Esophagus muscularis mucosa (tissue), 4 donors: ENCODE measurements around the gene PAPLN. TPM values are rescaled to one million over a fixed set of nuclear protein-coding genes. Genes with fewer than 3 reads are reported as not detected.

Source experiments
- DNase-seq: peaks from one replicate; pipeline ENCODE4 v3.0.0-alpha.2; 2017; ENCODE audit errors: extremely low spot score
- H3K27ac ChIP-seq, 4 donors: fragments of 200-600 bp; sonication (generic); replicated peaks in 1 of 4; 1 replicate in 3 of 4; 2 replicates in 1 of 4; pipeline ENCODE4 v1.5.1; 2016 to 2019; ENCODE audit warnings: mild to moderate bottlenecking in 1 of 4
- H3K27me3 ChIP-seq, 4 donors: fragments of 200-600 bp; sonication (generic); one replicate each; pipeline versions ENCODE4 v1.5.1 to v1.6.0; 2016 to 2019
- H3K36me3 ChIP-seq, 4 donors: fragments of 200-600 bp; sonication (generic); one replicate each; pipeline ENCODE4 v1.5.1; 2016 to 2019
- H3K4me1 ChIP-seq, 4 donors: fragments of 200-600 bp; sonication (generic); one replicate each; pipeline ENCODE4 v1.5.1; 2016 to 2019
- H3K4me3 ChIP-seq, 4 donors: fragments of 200-600 bp; sonication (generic); 1 replicate in 2 of 4; 2 replicates in 2 of 4; pipeline ENCODE4 v1.5.1; 2016 to 2019; ENCODE audit warnings: mild to moderate bottlenecking in 4 of 4, moderate library complexity in 1 of 4
- H3K9me3 ChIP-seq, 4 donors: fragments of 200-600 bp; sonication (generic); 1 replicate in 3 of 4; 2 replicates in 1 of 4; pipeline ENCODE4 v1.5.1; 2016 to 2019
- EP300 ChIP-seq: sonication (generic); formaldehyde crosslinking; IDR thresholded peaks from one replicate; pipeline ENCODE4 v1.6.1; 2017; ENCODE audit warnings: antibody characterized with exemption
- POLR2A ChIP-seq: fragments of 450-650 bp; IDR thresholded peaks from one replicate; pipeline ENCODE4 v1.6.1; 2017; ENCODE audit warnings: antibody characterized with exemption, moderate library complexity, mild to moderate bottlenecking, low read depth
- POLR2AphosphoS5 ChIP-seq, 2 donors: sonication (generic); formaldehyde crosslinking; IDR thresholded peaks; one replicate each; pipeline ENCODE4 v1.6.1; 2017; ENCODE audit warnings: antibody characterized with exemption in 2 of 2
- WGBS: methylation state at CpG from one replicate; pipeline ENCODE4 v1.1.5; 2018; 5-methylcytosine and 5-hydroxymethylcytosine counted together
- intact Hi-C: fragments of 100-400 bp; cut with DNase I; formaldehyde crosslinking; loops from one replicate; pipeline ENCODE4 v1.15.1; 2023
- total RNA-seq, 4 donors: library from RNA; depleted of rRNA; stranded (reverse); fragments of >200 nt; gene quantifications; one replicate each; pipeline versions ENCODE4 v1.1.0 to v1.2.1, GENCODE V29; 2016
- TF ChIP-seq, protein P1 (sequence below), 3 experiments: fragments of 200-600 bp in 2 of 3; fragments of 450-650 bp in 1 of 3; sonication (generic) in 2 of 3; IDR thresholded peaks; one replicate each; pipeline ENCODE4 v1.5.1; 2017 to 2019; ENCODE audit warnings: antibody characterized with exemption in 3 of 3, mild to moderate bottlenecking in 2 of 3, moderate library complexity in 1 of 3

PAPLN gene
- total RNA-seq, 4 donors from 2014 or later: 12.0 to 43.5 (median 24.1) TPM

DNA sequence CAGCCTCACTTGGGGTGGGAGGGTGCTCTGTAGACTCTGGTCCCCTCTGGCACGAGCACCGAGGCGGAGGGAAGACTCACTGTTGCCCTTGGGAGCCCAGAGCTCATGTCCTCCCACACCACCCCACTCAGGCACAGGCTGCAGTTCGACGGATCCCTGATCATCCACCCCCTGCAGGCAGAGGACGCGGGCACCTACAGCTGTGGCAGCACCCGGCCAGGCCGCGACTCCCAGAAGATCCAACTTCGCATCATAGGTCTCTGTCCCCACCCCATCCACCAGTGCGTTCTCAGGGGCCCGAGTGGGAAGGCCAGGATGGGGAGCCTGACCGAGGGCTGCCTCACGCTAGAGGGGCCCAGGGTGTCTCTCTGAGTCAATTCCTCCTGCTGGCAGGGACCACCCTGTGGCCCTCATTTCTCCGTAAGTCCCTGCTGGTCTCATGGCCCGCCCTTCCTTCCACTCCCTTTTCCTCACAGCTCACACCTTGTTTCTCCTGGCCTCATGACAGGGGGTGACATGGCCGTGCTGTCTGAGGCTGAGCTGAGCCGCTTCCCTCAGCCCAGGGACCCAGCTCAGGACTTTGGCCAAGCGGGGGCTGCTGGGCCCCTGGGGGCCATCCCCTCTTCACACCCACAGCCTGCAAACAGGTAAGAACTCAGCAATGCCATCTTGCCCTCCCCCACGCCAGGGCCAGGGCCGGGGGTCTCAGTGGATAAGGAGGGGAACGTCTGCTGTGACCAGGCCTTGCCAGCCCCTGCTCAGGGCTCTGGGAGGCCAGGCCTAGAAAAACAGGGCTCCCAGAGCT, 27.0 kb downstream of the PAPLN start:
- Histone ChIP-seq H3K27me3 (no peaks in the 10 kb centered on the region), H3K27ac (no peak overlapping the region), H3K4me1 (peaks cover under 1 to 3% (median under 1%) of the 10 kb centered on the region in 4 donors), H3K9me3 (no peaks in the 10 kb centered on the region), H3K36me3 (peaks cover 0 to 91% (median 22%) of the 10 kb centered on the region in 4 donors), H3K4me3 (no peak overlapping the region)
- intact Hi-C loops: no loop called here
- WGBS: 89% methylated on average over 14 of the region's 23 CpGs
- no peak for DNase-seq
- no peak for TF ChIP-seq POLR2AphosphoS5 (IDR thresholded peaks at IDR 0.05)
- TF ChIP-seq EP300: no peak
- no peak for TF ChIP-seq POLR2A
- TF ChIP-seq, protein P1, sequence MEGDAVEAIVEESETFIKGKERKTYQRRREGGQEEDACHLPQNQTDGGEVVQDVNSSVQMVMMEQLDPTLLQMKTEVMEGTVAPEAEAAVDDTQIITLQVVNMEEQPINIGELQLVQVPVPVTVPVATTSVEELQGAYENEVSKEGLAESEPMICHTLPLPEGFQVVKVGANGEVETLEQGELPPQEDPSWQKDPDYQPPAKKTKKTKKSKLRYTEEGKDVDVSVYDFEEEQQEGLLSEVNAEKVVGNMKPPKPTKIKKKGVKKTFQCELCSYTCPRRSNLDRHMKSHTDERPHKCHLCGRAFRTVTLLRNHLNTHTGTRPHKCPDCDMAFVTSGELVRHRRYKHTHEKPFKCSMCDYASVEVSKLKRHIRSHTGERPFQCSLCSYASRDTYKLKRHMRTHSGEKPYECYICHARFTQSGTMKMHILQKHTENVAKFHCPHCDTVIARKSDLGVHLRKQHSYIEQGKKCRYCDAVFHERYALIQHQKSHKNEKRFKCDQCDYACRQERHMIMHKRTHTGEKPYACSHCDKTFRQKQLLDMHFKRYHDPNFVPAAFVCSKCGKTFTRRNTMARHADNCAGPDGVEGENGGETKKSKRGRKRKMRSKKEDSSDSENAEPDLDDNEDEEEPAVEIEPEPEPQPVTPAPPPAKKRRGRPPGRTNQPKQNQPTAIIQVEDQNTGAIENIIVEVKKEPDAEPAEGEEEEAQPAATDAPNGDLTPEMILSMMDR (IDR thresholded peaks at IDR 0.05): no peak

DNA sequence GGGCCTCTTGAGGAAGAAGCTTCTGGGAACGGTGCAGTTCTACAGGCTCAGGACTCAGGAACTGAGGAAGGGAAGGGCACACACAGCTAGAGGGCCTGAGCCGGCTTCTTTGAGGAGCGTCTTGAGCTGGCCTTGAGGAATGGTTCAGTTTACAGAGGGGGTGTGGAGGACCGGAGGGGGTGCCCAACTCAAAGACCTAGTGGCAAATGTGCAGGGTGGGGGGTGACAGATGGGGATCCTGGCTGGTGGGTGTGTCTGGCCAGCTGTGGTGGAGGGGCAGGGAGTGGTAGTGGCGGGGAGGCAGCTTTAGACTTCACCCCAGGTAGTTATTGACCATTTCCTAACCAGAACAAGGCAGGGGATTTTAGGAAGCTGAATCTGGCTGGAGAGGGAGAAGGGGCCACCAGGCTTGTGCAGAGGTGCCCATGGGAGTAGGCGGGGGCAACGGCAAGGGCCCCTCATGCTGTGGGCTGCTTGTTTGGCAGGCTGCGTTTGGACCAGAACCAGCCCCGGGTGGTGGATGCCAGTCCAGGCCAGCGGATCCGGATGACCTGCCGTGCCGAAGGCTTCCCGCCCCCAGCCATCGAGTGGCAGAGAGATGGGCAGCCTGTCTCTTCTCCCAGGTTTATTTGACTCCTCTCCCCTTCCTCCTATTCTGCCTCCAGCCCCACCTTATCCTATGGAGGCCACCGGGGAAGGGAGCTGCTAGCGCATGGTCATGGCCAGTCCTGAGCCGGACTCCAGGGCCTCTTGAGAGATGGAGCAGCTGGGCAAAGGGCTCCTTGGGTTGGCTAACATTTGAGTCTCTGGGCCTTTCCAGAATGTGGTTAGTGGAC, 27.8 kb downstream of the PAPLN start:
- Histone ChIP-seq H3K9me3 (no peaks in the 10 kb centered on the region), H3K4me1 (peaks cover 6 to 10% (median 8%) of the 10 kb centered on the region in 4 donors), H3K4me3 (no peak overlapping the region), H3K27me3 (no peaks in the 10 kb centered on the region), H3K27ac (no peak overlapping the region), H3K36me3 (peaks cover 0 to 83% (median 18%) of the 10 kb centered on the region in 4 donors)
- WGBS: 80% methylated on average over 8 of the region's 18 CpGs
- intact Hi-C loops: no loop called here
- DNase-seq: no peak
- no peak for TF ChIP-seq POLR2A
- TF ChIP-seq EP300: no peak

DNA sequence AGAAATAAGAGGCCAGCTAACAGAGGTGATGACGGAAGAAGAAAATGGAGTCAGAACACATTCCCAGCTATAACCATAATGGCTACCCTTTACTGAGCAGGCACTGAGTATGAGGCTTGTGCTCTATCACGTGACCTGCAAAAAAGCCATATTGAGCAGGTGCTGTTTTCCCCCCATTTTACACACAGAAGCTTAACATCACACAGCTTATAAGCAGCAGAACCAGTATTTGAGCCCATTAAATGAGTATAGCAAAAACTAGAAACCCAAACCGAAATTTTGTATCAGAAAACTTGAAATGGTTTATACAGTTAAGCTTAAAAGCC, 28.4 kb downstream of the PAPLN start:
- no peaks in the 10 kb centered on the region for H3K9me3 ChIP-seq
- 93% methylated on average over 3 of the region's 3 CpGs for WGBS
- no peaks in the 10 kb centered on the region for H3K27me3 ChIP-seq
- H3K36me3 ChIP-seq: peaks cover 0 to 77% (median 17%) of the 10 kb centered on the region in 4 donors
- peaks cover 10 to 14% (median 11%) of the 10 kb centered on the region in 4 donors for H3K4me1 ChIP-seq
- intact Hi-C loops: no loop called here
- no peak for DNase-seq
- no peak overlapping the region for H3K4me3 ChIP-seq
- no peak overlapping the region for H3K27ac ChIP-seq
- TF ChIP-seq EP300: no peak
- TF ChIP-seq POLR2AphosphoS5 (IDR thresholded peaks at IDR 0.05): no peak
- no peak for TF ChIP-seq POLR2A
- TF ChIP-seq, protein P1 (IDR thresholded peaks at IDR 0.05): no peak

DNA sequence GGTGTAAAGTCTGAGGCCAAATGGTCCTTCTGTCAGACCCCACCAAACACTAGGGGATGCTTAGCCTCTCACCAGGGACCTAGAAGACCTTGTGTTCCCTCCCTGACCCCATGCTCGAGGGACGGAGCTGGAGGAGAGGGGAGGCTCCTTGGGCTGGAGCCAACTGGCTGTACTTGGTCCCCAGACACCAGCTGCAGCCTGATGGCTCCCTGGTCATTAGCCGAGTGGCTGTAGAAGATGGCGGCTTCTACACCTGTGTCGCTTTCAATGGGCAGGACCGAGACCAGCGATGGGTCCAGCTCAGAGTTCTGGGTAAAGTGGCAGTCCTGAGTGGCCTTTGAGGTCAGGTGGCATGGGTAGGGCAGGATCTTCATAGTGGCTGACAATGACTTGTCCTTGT, 29.0 kb downstream of the PAPLN start:
- no peak for DNase-seq
- TF ChIP-seq POLR2AphosphoS5 (IDR thresholded peaks at IDR 0.05): no peak
- TF ChIP-seq EP300: no peak
- no peak for TF ChIP-seq POLR2A
- TF ChIP-seq, protein P1 (IDR thresholded peaks at IDR 0.05): no peak
- peaks cover 10 to 15% (median 11%) of the 10 kb centered on the region in 4 donors for H3K4me1 ChIP-seq
- no peaks in the 10 kb centered on the region for H3K27me3 ChIP-seq
- peaks cover 0 to 71% (median 16%) of the 10 kb centered on the region in 4 donors for H3K36me3 ChIP-seq
- no peaks in the 10 kb centered on the region for H3K9me3 ChIP-seq
- intact Hi-C loops: no loop called here
- no peak overlapping the region for H3K27ac ChIP-seq
- no peak overlapping the region for H3K4me3 ChIP-seq
- 83% methylated on average over 7 of the region's 7 CpGs for WGBS

DNA sequence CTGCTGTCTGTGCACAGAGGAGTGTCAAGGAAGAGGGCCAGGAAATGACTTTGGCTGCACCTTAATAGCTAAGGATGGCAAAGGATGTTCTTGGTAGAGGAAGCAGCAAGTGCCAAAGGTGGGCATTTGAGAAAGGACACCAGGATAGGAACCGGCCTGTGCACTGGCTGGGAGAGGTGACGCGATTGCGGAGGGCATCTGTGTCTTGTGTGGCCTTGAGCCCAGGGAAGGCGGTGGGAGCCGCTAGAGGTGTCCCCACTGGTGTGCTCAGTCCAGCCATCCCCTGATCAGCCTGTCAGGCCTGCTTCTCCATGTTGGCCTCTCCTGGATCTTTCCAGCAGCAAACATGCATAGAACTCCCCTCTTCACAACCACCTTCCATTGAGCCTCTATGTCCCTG, 30.2 kb downstream of the PAPLN start:
- intact Hi-C loops: no loop called here
- Histone ChIP-seq H3K27me3 (no peaks in the 10 kb centered on the region), H3K4me3 (no peak overlapping the region), H3K27ac (no peak overlapping the region), H3K36me3 (peaks cover 0 to 59% (median 11%) of the 10 kb centered on the region in 4 donors), H3K9me3 (no peaks in the 10 kb centered on the region), H3K4me1 (peaks cover 10 to 21% (median 16%) of the 10 kb centered on the region in 4 donors)
- WGBS: 95% methylated on average over 6 of the region's 6 CpGs
- no peak for TF ChIP-seq POLR2A
- no peak for TF ChIP-seq POLR2AphosphoS5 (IDR thresholded peaks at IDR 0.05)
- TF ChIP-seq EP300: no peak
- TF ChIP-seq, protein P1 (IDR thresholded peaks at IDR 0.05): no peak
- DNase-seq: no peak
